Thymus (tissue), 11 donors: ENCODE measurements around the gene LAX1. TPM values are rescaled to one million over a fixed set of nuclear protein-coding genes. Genes with fewer than 3 reads are reported as not detected.

Experiments used
- DNase-seq, 9 donors: peaks; one replicate each; pipeline ENCODE4 v3.0.0-alpha.2; 2013; ENCODE audit warnings: low spot score in 9 of 9, low read depth in 6 of 9, missing footprints in 1 of 9
- H3K27ac ChIP-seq, 2 donors: one replicate each; pipeline ENCODE4 v1.5.1; 2013; ENCODE audit warnings: control low read depth in 1 of 2, low read depth in 1 of 2, low read length in 1 of 2, mild to moderate bottlenecking in 1 of 2, moderate library complexity in 1 of 2
- H3K27me3 ChIP-seq, 2 donors: one replicate each; pipeline ENCODE4 v1.5.1; 2013; ENCODE audit warnings: low read length in 1 of 2; ENCODE audit not compliant: control insufficient read depth in 2 of 2, insufficient read depth in 1 of 2
- H3K36me3 ChIP-seq, 2 donors: one replicate each; pipeline ENCODE4 v1.5.1; 2013; ENCODE audit warnings: low read length in 1 of 2, mild to moderate bottlenecking in 1 of 2, moderate library complexity in 1 of 2; ENCODE audit not compliant: control insufficient read depth in 2 of 2, insufficient read depth in 2 of 2
- H3K4me1 ChIP-seq, 2 donors: one replicate each; pipeline ENCODE4 v1.5.1; 2013; ENCODE audit warnings: low read length in 2 of 2; ENCODE audit not compliant: control insufficient read depth in 2 of 2, insufficient read depth in 2 of 2
- H3K4me3 ChIP-seq, 2 donors: one replicate each; pipeline ENCODE4 v1.5.1; 2013; ENCODE audit warnings: low read length in 2 of 2, control low read depth in 1 of 2, mild to moderate bottlenecking in 1 of 2
- H3K9me3 ChIP-seq, 2 donors: one replicate each; pipeline ENCODE4 v1.5.1; 2013; ENCODE audit warnings: low read length in 1 of 2, mild to moderate bottlenecking in 1 of 2; ENCODE audit not compliant: control insufficient read depth in 2 of 2, insufficient read depth in 1 of 2
- WGBS: extraction: QIAGEN DNeasy Blood & Tissue Kit; methylation state at CpG from one replicate; pipeline ENCODE4 v1.1.7; 2013; 5-methylcytosine and 5-hydroxymethylcytosine counted together
- polyA plus RNA-seq: library from polyadenylated mRNA; stranded (reverse); fragments of 200-250 nt; gene quantifications from one replicate; pipeline ENCODE4 v1.2.3, GENCODE V29; 2013
- total RNA-seq: library from RNA; stranded (reverse); fragments of 120-200 nt; gene quantifications from one replicate; pipeline ENCODE4 v1.2.4, GENCODE V29; 2013
- donor health status: healthy.

The LAX1 gene
- total and polyA plus RNA-seq, 2 donors = 5.1 to 12.5 TPM

GRCh38 chr1:203763505-203763904, 1.5 kb upstream of the LAX1 start:
- peaks cover 22 to 34% of the 10 kb centered on the region in 2 donors for H3K4me1 ChIP-seq
- no peak for DNase-seq
- no peaks in the 10 kb centered on the region for H3K36me3 ChIP-seq
- H3K9me3 ChIP-seq = peaks cover 0 to 2% of the 10 kb centered on the region in 2 donors
- WGBS = 96% methylated on average over 1 of the region's 1 CpG
- no peak overlapping the region for H3K4me3 ChIP-seq
- H3K27ac ChIP-seq = peak overlapping the region; percentile 92 to 93
- no peaks in the 10 kb centered on the region for H3K27me3 ChIP-seq

- 78% methylated on average over 3 of the region's 3 CpGs for WGBS
- Histone ChIP-seq H3K9me3 (peaks cover 0 to 2% of the 10 kb centered on the region in 2 donors), H3K36me3 (no peaks in the 10 kb centered on the region), H3K27ac (peak overlapping the region; percentile 92 to 93), H3K4me1 (peaks cover 27 to 42% of the 10 kb centered on the region in 2 donors), H3K27me3 (no peaks in the 10 kb centered on the region), H3K4me3 (peak overlapping the region; percentile 59 to 63)
- DNase-seq = peak in 1 of 9 donors; percentile 53
Measured at GRCh38 chr1:203764105-203765028, 616 bp upstream of the LAX1 start.

GRCh38 chr1:203768256-203768655, 3.3 kb downstream of the LAX1 start:
- no peak overlapping the region for H3K4me3 ChIP-seq
- 94% methylated on average over 6 of the region's 6 CpGs for WGBS
- peak overlapping the region in 1 of 2 donors; percentile 52 for H3K27ac ChIP-seq

DNA sequence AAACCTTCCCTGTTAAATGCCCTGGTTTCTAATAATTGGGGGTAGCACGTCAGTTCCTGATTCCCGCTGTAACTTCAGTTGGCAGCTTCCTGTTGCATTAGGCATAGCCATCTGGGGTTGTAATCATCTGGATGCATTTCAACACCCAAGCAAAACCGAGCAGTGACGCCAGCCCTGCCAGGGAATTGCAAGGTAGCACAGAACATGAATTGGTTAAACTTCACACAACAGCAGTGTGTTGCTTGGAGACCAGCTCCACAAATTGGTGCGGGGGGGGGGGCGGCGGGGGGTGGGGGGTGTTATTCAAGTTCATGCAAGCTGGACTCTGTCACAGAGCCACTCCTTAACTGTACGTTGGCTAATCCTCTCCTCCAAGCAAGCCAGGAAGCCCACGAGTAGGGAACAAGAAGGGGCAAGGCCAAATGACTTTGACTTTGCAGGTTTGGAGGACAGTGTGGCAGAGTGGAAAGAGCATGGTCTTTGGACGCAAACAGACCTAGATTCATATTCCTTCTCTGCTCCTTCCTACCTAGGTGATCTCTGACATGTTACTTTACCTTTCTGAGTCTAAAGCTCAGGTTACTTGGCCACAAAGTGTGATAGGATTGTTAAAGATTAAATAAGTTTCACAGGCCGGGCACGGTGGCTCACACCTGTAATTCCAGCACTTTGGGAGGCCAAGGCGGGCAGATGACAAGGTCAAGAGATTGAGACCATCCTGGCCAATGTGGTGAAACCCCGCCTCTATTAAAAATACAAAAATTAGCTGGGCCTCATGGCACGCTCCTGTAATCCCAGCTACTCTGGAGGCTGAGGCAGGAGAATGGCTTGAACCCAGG, 4.7 kb downstream of the LAX1 start:
- peak in 1 of 9 donors; percentile 57 for DNase-seq
- H3K9me3 ChIP-seq = no peaks in the 10 kb centered on the region
- H3K36me3 ChIP-seq = peaks cover 36 to 40% of the 10 kb centered on the region in 2 donors
- 63% methylated on average over 15 of the region's 15 CpGs for WGBS
- H3K27me3 ChIP-seq = no peaks in the 10 kb centered on the region
- peaks cover 11 to 25% of the 10 kb centered on the region in 2 donors for H3K4me1 ChIP-seq
- H3K27ac ChIP-seq = peak overlapping the region; percentile 14 to 79
- no peak overlapping the region for H3K4me3 ChIP-seq

More at GRCh38 chr1:203768256-203768655, 3.3 kb downstream of the LAX1 start:
- peaks cover 0 to 2% of the 10 kb centered on the region in 2 donors for H3K9me3 ChIP-seq
- peaks cover 25 to 39% of the 10 kb centered on the region in 2 donors for H3K4me1 ChIP-seq
- peaks cover 23 to 25% of the 10 kb centered on the region in 2 donors for H3K36me3 ChIP-seq
- DNase-seq = no peak
- no peaks in the 10 kb centered on the region for H3K27me3 ChIP-seq

GRCh38 chr1:203771901-203772301, 6.9 kb downstream of the LAX1 start:
- H3K9me3 ChIP-seq = no peaks in the 10 kb centered on the region
- H3K4me1 ChIP-seq = peaks cover 6 to 15% of the 10 kb centered on the region in 2 donors
- H3K36me3 ChIP-seq = peaks cover 40 to 49% of the 10 kb centered on the region in 2 donors
- DNase-seq = no peak
- WGBS = 97% methylated on average over 7 of the region's 7 CpGs
- H3K27ac ChIP-seq = no peak overlapping the region
- no peak overlapping the region for H3K4me3 ChIP-seq
- H3K27me3 ChIP-seq = no peaks in the 10 kb centered on the region

DNA sequence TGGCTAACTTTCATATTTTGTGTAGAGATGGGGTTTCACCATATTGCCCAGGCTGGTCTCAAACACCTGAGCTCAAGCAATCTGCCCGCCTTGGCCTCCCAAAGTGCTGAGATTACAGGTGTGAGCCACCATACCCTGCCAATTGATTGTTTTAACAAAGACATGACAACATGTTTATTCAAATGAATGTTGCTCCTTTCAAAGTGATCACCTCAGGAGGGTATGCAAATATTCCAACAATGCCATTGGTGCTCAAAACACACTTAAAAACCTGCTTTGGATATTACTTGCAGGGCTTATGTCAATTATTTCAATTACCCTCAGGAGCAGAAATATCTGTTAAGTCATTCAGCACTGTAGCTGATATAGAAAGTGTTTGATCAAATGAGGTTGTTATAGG, 7.9 kb downstream of the LAX1 start:
- Histone ChIP-seq H3K27ac (no peak overlapping the region), H3K9me3 (no peaks in the 10 kb centered on the region), H3K27me3 (no peaks in the 10 kb centered on the region), H3K36me3 (peaks cover 40 to 49% of the 10 kb centered on the region in 2 donors), H3K4me3 (no peak overlapping the region), H3K4me1 (peaks cover 6 to 15% of the 10 kb centered on the region in 2 donors)
- WGBS = 98% methylated on average over 1 of the region's 1 CpG
- DNase-seq = no peak

DNA sequence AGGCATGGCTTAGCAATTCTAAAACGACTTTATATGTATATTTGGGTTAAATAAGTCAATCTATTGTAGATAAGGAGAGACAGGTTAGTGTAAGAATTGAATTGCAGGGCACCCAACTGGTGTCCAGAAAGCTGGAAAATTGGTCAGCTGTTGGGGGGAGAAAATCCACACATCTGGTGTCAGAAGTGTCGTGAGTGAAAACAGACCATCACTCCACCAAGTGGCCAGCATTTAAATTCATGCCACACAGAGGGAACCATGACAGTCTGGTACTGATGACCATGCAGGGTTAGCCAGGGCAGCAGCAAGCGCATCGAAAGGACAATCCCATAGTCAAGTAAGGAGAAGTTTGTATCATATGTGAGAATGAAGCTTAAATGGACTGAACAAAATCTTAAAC, 11.7 kb downstream of the LAX1 start:
- 97% methylated on average over 4 of the region's 4 CpGs for WGBS
- Histone ChIP-seq H3K4me3 (no peak overlapping the region), H3K27me3 (no peaks in the 10 kb centered on the region), H3K9me3 (no peaks in the 10 kb centered on the region), H3K36me3 (peaks cover 24 to 36% of the 10 kb centered on the region in 2 donors), H3K27ac (no peak overlapping the region), H3K4me1 (no peaks in the 10 kb centered on the region)
- DNase-seq = no peak

DNA sequence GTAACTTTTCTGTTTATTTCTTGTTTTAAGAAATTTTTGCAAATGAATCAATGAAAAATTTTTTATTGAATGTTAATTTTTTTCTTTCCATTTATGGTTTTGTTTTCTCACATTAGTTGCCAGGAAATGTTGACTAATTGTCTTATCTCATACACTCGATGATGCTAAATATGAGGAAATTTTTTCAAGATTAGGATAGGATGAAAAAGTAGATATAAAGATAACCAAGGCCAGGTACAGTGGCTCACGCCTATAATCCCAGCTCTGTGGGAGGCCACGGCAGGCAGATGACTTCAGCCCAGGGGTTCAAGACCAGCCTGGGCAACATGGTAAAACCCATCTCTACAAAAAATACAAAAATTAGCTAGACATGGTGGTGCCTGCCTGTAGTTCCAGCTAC, 12.6 kb downstream of the LAX1 start:
- H3K4me3 ChIP-seq = no peak overlapping the region
- 96% methylated on average over 3 of the region's 3 CpGs for WGBS
- no peaks in the 10 kb centered on the region for H3K27me3 ChIP-seq
- no peaks in the 10 kb centered on the region for H3K4me1 ChIP-seq
- H3K36me3 ChIP-seq = peaks cover 19 to 30% of the 10 kb centered on the region in 2 donors
- DNase-seq = no peak
- no peaks in the 10 kb centered on the region for H3K9me3 ChIP-seq
- H3K27ac ChIP-seq = no peak overlapping the region

DNA sequence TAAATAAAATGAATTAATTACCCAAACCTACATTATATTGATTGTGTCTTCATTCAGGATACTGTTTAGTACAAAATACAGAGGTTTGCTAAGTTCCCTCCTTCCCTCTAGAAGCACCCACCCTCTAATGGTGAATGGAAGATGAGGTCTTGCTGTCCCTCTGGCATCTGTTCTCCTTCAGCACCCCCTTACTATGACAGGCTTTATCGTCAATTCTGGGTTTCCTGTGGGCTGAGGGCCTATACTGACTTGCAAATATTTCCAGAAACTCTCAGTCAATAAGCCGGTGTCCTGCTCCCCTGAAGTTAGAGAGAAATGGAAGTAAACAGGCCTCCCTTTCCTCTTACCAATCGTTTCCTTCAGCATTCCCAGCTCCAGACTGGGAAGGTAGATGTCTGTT, 13.2 kb downstream of the LAX1 start:
- no peak overlapping the region for H3K4me3 ChIP-seq
- no peak for DNase-seq
- WGBS = 38% methylated on average over 3 of the region's 3 CpGs
- H3K27ac ChIP-seq = no peak overlapping the region
- H3K36me3 ChIP-seq = peaks cover 17 to 25% of the 10 kb centered on the region in 2 donors
- no peaks in the 10 kb centered on the region for H3K4me1 ChIP-seq
- no peaks in the 10 kb centered on the region for H3K27me3 ChIP-seq
- H3K9me3 ChIP-seq = no peaks in the 10 kb centered on the region
